OCI-LY7 (cell line): ENCODE data around the gene ROR2. TPM values are rescaled to one million over a fixed set of nuclear protein-coding genes. Genes with fewer than 3 reads are reported as not detected.
"Not testable (repeated sequence)": the region's sequence is repeated elsewhere in the genome, so short reads cannot be mapped to it uniquely, and the experiment has no call there.

Source experiments
- BruUV-seq: library from RNA; stranded (reverse); fragments of 400-500 nt; replicated peaks from 2 replicates; lab custom pipeline; 2021; lab: Mats Ljungman, UMichigan
- CTCF ChIA-PET: fragments of 300-600 bp; sonication (Branson Sonifier 250); formaldehyde crosslinking; loops from one replicate; lab custom pipeline; 2022; ENCODE audit warnings: antibody characterized with exemption; ENCODE audit not compliant: unreplicated experiment; lab: Charles Lee
- POLR2A ChIA-PET: fragments of 300-600 bp; sonication (Branson Sonifier 250); formaldehyde crosslinking; loops from one replicate; lab custom pipeline; 2022; ENCODE audit warnings: antibody characterized with exemption; lab: Charles Lee
- DNase-seq: peaks from one replicate; pipeline ENCODE4 v3.0.0-alpha.2; 2015; ENCODE audit warnings: low spot score
- H2AFZ ChIP-seq: fragments of 200-600 bp; sonication (generic), shearing (Covaris generic); 2 replicates; pipeline ENCODE4 v1.6.1; 2014; ENCODE audit warnings: mild to moderate bottlenecking, antibody characterized with exemption, low read length, moderate library complexity
- H3K27ac ChIP-seq: fragments of 200-600 bp; sonication (generic); 2 replicates; pipeline ENCODE4 v1.5.1; 2014; ENCODE audit warnings: mixed run types, low read depth, mild to moderate bottlenecking, moderate library complexity, low read length, inconsistent platforms; ENCODE audit not compliant: poor library complexity, severe bottlenecking
- H3K36me3 ChIP-seq: fragments of 200-600 bp; sonication (generic); 2 replicates; pipeline ENCODE4 v1.6.1; 2014; ENCODE audit warnings: mild to moderate bottlenecking, antibody characterized with exemption, low read length, moderate library complexity, mixed read lengths; ENCODE audit not compliant: insufficient read depth
- H3K4me1 ChIP-seq: fragments of 200-600 bp; sonication (generic); 2 replicates; pipeline ENCODE4 v1.5.1; 2014; ENCODE audit warnings: mild to moderate bottlenecking, low read length; ENCODE audit not compliant: insufficient read depth, poor library complexity, severe bottlenecking
- H3K4me2 ChIP-seq: fragments of 200-600 bp; sonication (generic); 2 replicates; pipeline ENCODE4 v1.6.1; 2014; ENCODE audit warnings: mild to moderate bottlenecking, low read length
- H3K4me3 ChIP-seq: fragments of 200-600 bp; sonication (generic); 2 replicates; pipeline ENCODE4 v1.5.1; 2014; ENCODE audit warnings: mild to moderate bottlenecking, low read depth, low read length; ENCODE audit not compliant: poor library complexity, severe bottlenecking
- H3K79me2 ChIP-seq: fragments of 200-600 bp; sonication (generic); 2 replicates; pipeline ENCODE4 v1.6.1; 2016; ENCODE audit warnings: low read depth, mild to moderate bottlenecking, low read length, moderate library complexity, mixed read lengths; ENCODE audit not compliant: insufficient read depth
- H3K9me2 ChIP-seq: fragments of 200-600 bp; sonication (generic); 2 replicates; pipeline ENCODE4 v1.6.1; 2016; ENCODE audit warnings: mild to moderate bottlenecking, low read length, mixed read lengths; ENCODE audit not compliant: insufficient read depth
- H3K9me3 ChIP-seq: fragments of 200-600 bp; sonication (generic); 2 replicates; pipeline ENCODE4 v1.6.1; 2014; ENCODE audit warnings: mild to moderate bottlenecking, mixed run types, low read length, mixed read lengths
- H4K20me1 ChIP-seq: fragments of 200-600 bp; sonication (generic); 2 replicates; pipeline ENCODE4 v1.6.1; 2014; ENCODE audit warnings: mild to moderate bottlenecking, antibody characterized with exemption, low read length, moderate library complexity, mixed read lengths; ENCODE audit not compliant: insufficient read depth
- CTCF ChIP-seq: fragments of 200-600 bp; sonication (generic); conservative IDR thresholded peaks from 2 replicates; pipeline ENCODE4 v1.5.1; 2014; ENCODE audit warnings: mild to moderate bottlenecking, antibody characterized with exemption, low read length, moderate library complexity, mixed read lengths
- EZH2phosphoT487 ChIP-seq: fragments of 200-600 bp; sonication (generic); IDR thresholded peaks from 2 replicates; pipeline ENCODE4 v1.6.1; 2018; ENCODE audit warnings: low read depth, borderline replicate concordance, mild to moderate bottlenecking, mixed run types, antibody characterized with exemption, low read length, moderate library complexity, mixed read lengths
- intact Hi-C: fragments of 100-400 bp; cut with micrococcal nuclease; formaldehyde crosslinking; loops from one replicate; pipeline ENCODE4 v1.10.0; 2022; ENCODE audit not compliant: unreplicated experiment
- total RNA-seq, 2 experiments: library from RNA; depleted of rRNA in 1 of 2; stranded (reverse); fragments of >200 nt in 1 of 2; shearing (Covaris generic) in 1 of 2; gene quantifications; 2 replicates each; pipeline ENCODE4 v1.2.3, GENCODE V29; 2014 to 2022

The ROR2 gene
- total RNA-seq, 2 experiments from 2014 or later, result 0.10 to 0.19 TPM

- no peaks in the 10 kb centered on the region for H4K20me1 ChIP-seq
- no peaks in the 10 kb centered on the region for H3K36me3 ChIP-seq
- no peak for TF ChIP-seq EZH2phosphoT487
- TF ChIP-seq CTCF, result no peak
- H3K4me2 ChIP-seq, result no peak overlapping the region
- H3K4me1 ChIP-seq, result no peaks in the 10 kb centered on the region
- ChIA-PET POLR2A (no interaction called here), CTCF (no interaction called here)
- H3K4me3 ChIP-seq, result no peak overlapping the region
- H2AFZ ChIP-seq, result no peak overlapping the region
- no peaks in the 10 kb centered on the region for H3K79me2 ChIP-seq
- no peaks in the 10 kb centered on the region for H3K9me2 ChIP-seq
- DNase-seq, result no peak
- H3K27ac ChIP-seq, result no peak overlapping the region
- no TSS peak for BruUV-seq
- no peaks in the 10 kb centered on the region for H3K9me3 ChIP-seq
- intact Hi-C loops, result no loop called here
Measured at GRCh38 chr9:91800473-91801030, 149.5 kb downstream of the ROR2 start.

- ChIA-PET CTCF (no interaction called here), POLR2A (interaction anchor here (0.6 to 1.0 kb wide), 2 partner anchors 981 to 1052 kb away, joined by 3 to 4 read pairs; no protein-coding TSS in a partner anchor)
- no peaks in the 10 kb centered on the region for H4K20me1 ChIP-seq
- TF ChIP-seq CTCF (no peak), EZH2phosphoT487 (no peak)
- H3K4me2 ChIP-seq, result no peak overlapping the region
- H3K4me3 ChIP-seq, result no peak overlapping the region
- no peaks in the 10 kb centered on the region for H3K79me2 ChIP-seq
- BruUV-seq, result no TSS peak
- intact Hi-C loops, result no loop called here
- no peaks in the 10 kb centered on the region for H3K9me2 ChIP-seq
- no peak overlapping the region for H3K27ac ChIP-seq
- no peaks in the 10 kb centered on the region for H3K4me1 ChIP-seq
- H3K36me3 ChIP-seq, result no peaks in the 10 kb centered on the region
- DNase-seq, result no peak
- no peak overlapping the region for H2AFZ ChIP-seq
- no peaks in the 10 kb centered on the region for H3K9me3 ChIP-seq
Measured at GRCh38 chr9:91799113-91799744, 150.8 kb downstream of the ROR2 start.

- H3K36me3 ChIP-seq, CTCF ChIA-PET, H3K79me2 ChIP-seq, H3K4me3 ChIP-seq, POLR2A ChIA-PET, H3K9me2 ChIP-seq, H3K9me3 ChIP-seq, DNase-seq, BruUV-seq, H2AFZ ChIP-seq, intact Hi-C loops, H3K4me1 ChIP-seq, H3K27ac ChIP-seq, H4K20me1 ChIP-seq, H3K4me2 ChIP-seq: not testable (repeated sequence)
Measured at GRCh38 chr9:91798273-91799112, 151.5 kb downstream of the ROR2 start.

- H3K4me3 ChIP-seq, DNase-seq, H3K4me2 ChIP-seq, H3K4me1 ChIP-seq, CTCF ChIA-PET, H3K9me3 ChIP-seq, BruUV-seq, H4K20me1 ChIP-seq, intact Hi-C loops, H3K27ac ChIP-seq, POLR2A ChIA-PET, H3K9me2 ChIP-seq, H3K79me2 ChIP-seq, H3K36me3 ChIP-seq, H2AFZ ChIP-seq: not testable (repeated sequence)
Measured at GRCh38 chr9:91797517-91797916, 152.5 kb downstream of the ROR2 start.
